Measurements from ENCODE around the gene ALPP.
"Not testable (repeated sequence)": the region's sequence is repeated elsewhere in the genome, so short reads cannot be mapped to it uniquely, and the experiment has no call there.

The ALPP gene

DNA sequence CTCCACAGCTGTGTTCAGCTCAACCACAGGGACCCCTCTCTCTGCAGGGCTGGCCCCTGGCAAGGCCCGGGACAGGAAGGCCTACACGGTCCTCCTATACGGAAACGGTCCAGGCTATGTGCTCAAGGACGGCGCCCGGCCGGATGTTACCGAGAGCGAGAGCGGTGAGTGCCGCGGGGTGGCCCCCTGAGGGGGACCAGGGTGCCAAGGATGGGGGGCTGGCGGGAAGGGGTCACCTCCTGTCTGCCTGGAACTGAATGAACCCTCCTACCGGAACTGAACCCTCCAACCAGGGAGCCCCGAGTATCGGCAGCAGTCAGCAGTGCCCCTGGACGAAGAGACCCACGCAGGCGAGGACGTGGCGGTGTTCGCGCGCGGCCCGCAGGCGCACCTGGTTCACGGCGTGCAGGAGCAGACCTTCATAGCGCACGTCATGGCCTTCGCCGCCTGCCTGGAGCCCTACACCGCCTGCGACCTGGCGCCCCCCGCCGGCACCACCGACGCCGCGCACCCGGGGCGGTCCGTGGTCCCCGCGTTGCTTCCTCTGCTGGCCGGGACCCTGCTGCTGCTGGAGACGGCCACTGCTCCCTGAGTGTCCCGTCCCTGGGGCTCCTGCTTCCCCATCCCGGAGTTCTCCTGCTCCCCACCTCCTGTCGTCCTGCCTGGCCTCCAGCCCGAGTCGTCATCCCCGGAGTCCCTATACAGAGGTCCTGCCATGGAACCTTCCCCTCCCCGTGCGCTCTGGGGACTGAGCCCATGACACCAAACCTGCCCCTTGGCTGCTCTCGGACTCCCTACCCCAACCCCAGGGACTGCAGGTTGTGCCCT, 2.9 kb downstream of the ALPP start:
- not testable (repeated sequence) for H3K9me2 ChIP-seq (ENCODE audit: low read depth, low read length); H2AFZ ChIP-seq (ENCODE audit: low read length); H3K79me2 ChIP-seq (ENCODE audit: insufficient read depth, low read length); H3K27ac ChIP-seq (ENCODE audit: low read depth, low read length, poor library complexity, severe bottlenecking); H3K4me2 ChIP-seq (ENCODE audit: low read length); H3K4me1 ChIP-seq (ENCODE audit: insufficient read depth, low read length, severe bottlenecking); H4K20me1 ChIP-seq (ENCODE audit: insufficient read depth, low read length); H3K4me3 ChIP-seq (ENCODE audit: low read depth, low read length, poor library complexity, severe bottlenecking); H3K36me3 ChIP-seq (ENCODE audit: insufficient read depth, low read length); H3K9ac ChIP-seq (ENCODE audit: low read length); H3K9me3 ChIP-seq (ENCODE audit: low read length); H3K27me3 ChIP-seq (ENCODE audit: insufficient read depth, low read length); H3F3A ChIP-seq (ENCODE audit: insufficient read depth, low read length)

DNA sequence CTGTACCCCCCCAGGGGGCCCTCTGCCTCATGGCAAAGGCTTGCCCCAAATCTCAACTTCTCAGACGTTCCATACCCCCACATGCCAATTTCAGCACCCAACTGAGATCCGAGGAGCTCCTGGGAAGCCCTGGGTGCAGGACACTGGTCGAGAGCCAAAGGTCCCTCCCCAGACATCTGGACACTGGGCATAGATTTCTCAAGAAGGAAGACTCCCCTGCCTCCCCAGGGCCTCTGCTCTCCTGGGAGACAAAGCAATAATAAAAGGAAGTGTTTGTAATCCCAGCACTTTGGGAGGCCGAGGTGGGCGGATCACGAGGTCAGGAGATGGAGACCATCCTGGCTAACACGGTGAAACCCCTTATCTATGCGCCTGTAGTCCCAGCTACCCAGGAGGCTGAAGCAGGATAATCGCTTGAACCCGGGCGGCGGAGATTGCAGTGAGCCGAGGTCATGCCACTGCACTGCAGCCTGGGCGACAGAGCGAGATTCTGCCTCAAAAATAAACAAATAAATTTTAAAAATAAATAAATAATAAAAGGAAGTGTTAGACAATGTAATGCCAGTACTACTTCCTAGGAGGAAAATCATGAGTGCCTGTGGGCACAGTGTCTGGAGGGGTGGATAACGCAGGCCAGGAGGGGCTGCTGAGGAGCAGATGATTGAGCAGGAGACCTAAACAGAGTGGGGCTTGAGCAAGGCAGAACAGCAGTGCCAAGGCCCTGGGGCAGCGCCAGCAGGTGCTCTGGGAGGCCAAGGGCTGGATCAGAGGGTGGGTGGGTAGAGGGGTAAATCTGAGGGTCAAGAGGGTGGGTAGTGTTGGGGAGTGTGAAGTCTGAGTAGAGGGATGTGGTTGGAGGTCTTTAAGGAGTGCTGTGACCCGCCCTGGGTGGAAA, 4.0 kb downstream of the ALPP start:
- no peaks in the 10 kb centered on the region for H3K9me3 ChIP-seq (ENCODE audit: low read length)
- no peak overlapping the region for H3K9ac ChIP-seq (ENCODE audit: low read length)
- H3K4me3 ChIP-seq (ENCODE audit: low read depth, low read length, poor library complexity, severe bottlenecking) = no peak overlapping the region
- no peaks in the 10 kb centered on the region for H3K9me2 ChIP-seq (ENCODE audit: low read depth, low read length)
- no peak overlapping the region for H2AFZ ChIP-seq (ENCODE audit: low read length)
- H3K4me2 ChIP-seq (ENCODE audit: low read length) = no peak overlapping the region
- H3K27me3 ChIP-seq (ENCODE audit: insufficient read depth, low read length) = 0 out of 2 replicates have a peak, but pooled peaks cover 8% of the 10 kb centered on the region
- TF ChIP-seq, protein P1, sequence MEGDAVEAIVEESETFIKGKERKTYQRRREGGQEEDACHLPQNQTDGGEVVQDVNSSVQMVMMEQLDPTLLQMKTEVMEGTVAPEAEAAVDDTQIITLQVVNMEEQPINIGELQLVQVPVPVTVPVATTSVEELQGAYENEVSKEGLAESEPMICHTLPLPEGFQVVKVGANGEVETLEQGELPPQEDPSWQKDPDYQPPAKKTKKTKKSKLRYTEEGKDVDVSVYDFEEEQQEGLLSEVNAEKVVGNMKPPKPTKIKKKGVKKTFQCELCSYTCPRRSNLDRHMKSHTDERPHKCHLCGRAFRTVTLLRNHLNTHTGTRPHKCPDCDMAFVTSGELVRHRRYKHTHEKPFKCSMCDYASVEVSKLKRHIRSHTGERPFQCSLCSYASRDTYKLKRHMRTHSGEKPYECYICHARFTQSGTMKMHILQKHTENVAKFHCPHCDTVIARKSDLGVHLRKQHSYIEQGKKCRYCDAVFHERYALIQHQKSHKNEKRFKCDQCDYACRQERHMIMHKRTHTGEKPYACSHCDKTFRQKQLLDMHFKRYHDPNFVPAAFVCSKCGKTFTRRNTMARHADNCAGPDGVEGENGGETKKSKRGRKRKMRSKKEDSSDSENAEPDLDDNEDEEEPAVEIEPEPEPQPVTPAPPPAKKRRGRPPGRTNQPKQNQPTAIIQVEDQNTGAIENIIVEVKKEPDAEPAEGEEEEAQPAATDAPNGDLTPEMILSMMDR (IDR thresholded peaks at IDR 0.05; ENCODE audit: low read length) = no peak
- TF ChIP-seq EZH2 (IDR thresholded peaks at IDR 0.05; ENCODE audit: borderline replicate concordance, low read length) = no peak
- H3K36me3 ChIP-seq (ENCODE audit: insufficient read depth, low read length) = no peaks in the 10 kb centered on the region
- no peaks in the 10 kb centered on the region for H3F3A ChIP-seq (ENCODE audit: insufficient read depth, low read length)
- H4K20me1 ChIP-seq (ENCODE audit: insufficient read depth, low read length) = no peaks in the 10 kb centered on the region
- H3K27ac ChIP-seq (ENCODE audit: low read depth, low read length, poor library complexity, severe bottlenecking) = no peak overlapping the region
- no peaks in the 10 kb centered on the region for H3K79me2 ChIP-seq (ENCODE audit: insufficient read depth, low read length)
- H3K4me1 ChIP-seq (ENCODE audit: insufficient read depth, low read length, severe bottlenecking) = no peaks in the 10 kb centered on the region

DNA sequence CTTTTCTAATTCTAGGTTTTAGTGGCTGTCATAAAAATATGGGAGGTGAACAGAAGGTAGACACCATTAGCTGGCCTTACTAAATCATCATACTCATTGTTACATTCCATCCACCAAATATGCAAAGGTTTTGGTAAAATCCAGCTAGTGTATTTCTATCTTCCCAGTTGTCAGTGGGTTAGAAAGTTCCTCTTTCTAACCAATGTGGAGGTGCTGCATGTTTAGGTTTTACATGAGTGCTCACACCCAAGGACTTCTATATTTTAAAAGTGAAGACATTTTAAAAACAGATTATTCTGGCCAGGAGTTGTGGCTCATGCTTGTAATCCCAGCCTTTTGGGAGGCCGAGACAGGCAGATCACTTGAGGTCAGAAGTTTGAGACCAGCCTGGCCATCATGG, 5.9 kb downstream of the ALPP start:
- no peaks in the 10 kb centered on the region for H3K36me3 ChIP-seq (ENCODE audit: insufficient read depth, low read length)
- no peak overlapping the region for H3K9ac ChIP-seq (ENCODE audit: low read length)
- no peak overlapping the region for H3K27ac ChIP-seq (ENCODE audit: low read depth, low read length, poor library complexity, severe bottlenecking)
- no peaks in the 10 kb centered on the region for H3K9me3 ChIP-seq (ENCODE audit: low read length)
- H3K27me3 ChIP-seq (ENCODE audit: insufficient read depth, low read length) = 0 out of 2 replicates have a peak, but pooled peaks cover 9% of the 10 kb centered on the region
- H3K4me3 ChIP-seq (ENCODE audit: low read depth, low read length, poor library complexity, severe bottlenecking) = no peak overlapping the region
- TF ChIP-seq, protein P1 (IDR thresholded peaks at IDR 0.05; ENCODE audit: low read length) = no peak
- no peak for TF ChIP-seq EZH2 (IDR thresholded peaks at IDR 0.05; ENCODE audit: borderline replicate concordance, low read length)
- H4K20me1 ChIP-seq (ENCODE audit: insufficient read depth, low read length) = no peaks in the 10 kb centered on the region
- H3F3A ChIP-seq (ENCODE audit: insufficient read depth, low read length) = no peaks in the 10 kb centered on the region
- H3K9me2 ChIP-seq (ENCODE audit: low read depth, low read length) = no peaks in the 10 kb centered on the region
- no peak overlapping the region for H3K4me2 ChIP-seq (ENCODE audit: low read length)
- H2AFZ ChIP-seq (ENCODE audit: low read length) = no peak overlapping the region
- no peaks in the 10 kb centered on the region for H3K79me2 ChIP-seq (ENCODE audit: insufficient read depth, low read length)
- no peaks in the 10 kb centered on the region for H3K4me1 ChIP-seq (ENCODE audit: insufficient read depth, low read length, severe bottlenecking)

DNA sequence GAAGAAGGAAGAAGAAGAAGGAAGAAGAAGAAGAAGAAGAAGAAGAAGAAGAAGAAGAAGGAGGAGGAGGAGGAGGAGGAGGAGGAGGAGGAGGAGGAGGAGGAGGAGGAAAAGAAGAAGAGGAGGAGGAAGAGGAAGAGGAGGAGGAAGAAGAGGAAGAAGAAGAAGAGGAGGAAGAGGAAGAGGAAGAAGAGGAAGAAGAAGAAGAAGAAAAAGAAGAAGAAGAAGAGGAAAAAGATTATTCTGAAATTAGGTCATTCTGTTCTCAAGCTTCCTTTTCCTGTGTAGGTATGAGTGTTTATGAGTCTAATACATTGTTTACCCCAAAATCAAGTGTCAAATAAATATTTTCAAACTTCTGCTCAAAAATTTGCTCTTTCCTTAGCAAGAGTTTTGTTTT, 6.5 kb downstream of the ALPP start:
- not testable (repeated sequence) for H3K4me1 ChIP-seq (ENCODE audit: insufficient read depth, low read length, severe bottlenecking)

More for the DNA sequence above, 6.5 kb downstream of the ALPP start:
- not testable (repeated sequence) for H3K4me2 ChIP-seq (ENCODE audit: low read length); H3K79me2 ChIP-seq (ENCODE audit: insufficient read depth, low read length); H2AFZ ChIP-seq (ENCODE audit: low read length); H3K9me2 ChIP-seq (ENCODE audit: low read depth, low read length); H3F3A ChIP-seq (ENCODE audit: insufficient read depth, low read length); H4K20me1 ChIP-seq (ENCODE audit: insufficient read depth, low read length); H3K36me3 ChIP-seq (ENCODE audit: insufficient read depth, low read length); H3K9ac ChIP-seq (ENCODE audit: low read length); H3K4me3 ChIP-seq (ENCODE audit: low read depth, low read length, poor library complexity, severe bottlenecking); H3K9me3 ChIP-seq (ENCODE audit: low read length); H3K27ac ChIP-seq (ENCODE audit: low read depth, low read length, poor library complexity, severe bottlenecking)
- H3K27me3 ChIP-seq (ENCODE audit: insufficient read depth, low read length) = 0 out of 2 replicates have a peak, but pooled peaks cover 11% of the 10 kb centered on the region
